Raji (cell line): Measurements from ENCODE around the gene LRRC46.

Experiments used
- POLR2A ChIP-seq: IDR thresholded peaks from 2 replicates; pipeline ENCODE4 v1.6.1; 2011; ENCODE audit warnings: low read depth, low read length, control low read depth; ENCODE audit not compliant: insufficient read depth

Gene LRRC46

GRCh38 chr17:47816111-47816735 lies 15.2 kb upstream of the LRRC46 start:
- TF ChIP-seq POLR2A = no peak

- no peak for TF ChIP-seq POLR2A
Measured at GRCh38 chr17:47816947-47817346, 14.5 kb upstream of the LRRC46 start.

GRCh38 chr17:47818002-47818695 lies 13.3 kb upstream of the LRRC46 start:
- TF ChIP-seq POLR2A = no peak

GRCh38 chr17:47819475-47819874 lies 12.0 kb upstream of the LRRC46 start:
- TF ChIP-seq POLR2A = no peak

- TF ChIP-seq POLR2A = no peak
Measured at GRCh38 chr17:47820033-47820789, 11.3 kb upstream of the LRRC46 start.

GRCh38 chr17:47821031-47821423 lies 10.4 kb upstream of the LRRC46 start:
- no peak for TF ChIP-seq POLR2A

- peak; percentile 92 for TF ChIP-seq POLR2A
Measured at GRCh38 chr17:47821424-47822391, 9.8 kb upstream of the LRRC46 start, which contains the start of gene OSBPL7. Gene OSBPL7, minus strand, starts transcription at chr17:47821794. Its CDS starts 1,516 bp downstream, at chr17:47820278.

GRCh38 chr17:47822785-47823184 lies 8.7 kb upstream of the LRRC46 start:
- no peak for TF ChIP-seq POLR2A

- TF ChIP-seq POLR2A = no peak
Measured at GRCh38 chr17:47823519-47823918, 8.0 kb upstream of the LRRC46 start.

- no peak for TF ChIP-seq POLR2A
Measured at GRCh38 chr17:47829870-47830269, 1.6 kb upstream of the LRRC46 start.

GRCh38 chr17:47830396-47831002 lies 971 bp upstream of the LRRC46 start:
- TF ChIP-seq POLR2A = no peak

GRCh38 chr17:47831934-47832327 lies 461 bp downstream of the LRRC46 start:
- TF ChIP-seq POLR2A = no peak

GRCh38 chr17:47834756-47835155 lies 3.3 kb downstream of the LRRC46 start:
- TF ChIP-seq POLR2A = no peak

- TF ChIP-seq POLR2A = no peak
Measured at GRCh38 chr17:47836601-47837000, 5.1 kb downstream of the LRRC46 start.
